Spleen (tissue), 11 donors: ENCODE data around the gene SAP30. TPM values are rescaled to one million over a fixed set of nuclear protein-coding genes. Genes with fewer than 3 reads are reported as not detected.

Experiments used
- DNase-seq: peaks from one replicate; pipeline ENCODE4 v3.0.0-alpha.2; 2020
- H3K27ac ChIP-seq, 8 donors: fragments of 200-600 bp; sonication (generic) in 7 of 8; 1 replicate in 4 of 8; 2 replicates in 4 of 8; pipeline versions ENCODE4 v1.5.0 to v1.8.0; 2016 to 2021; ENCODE audit warnings: inconsistent platforms in 4 of 8, mild to moderate bottlenecking in 4 of 8, moderate library complexity in 1 of 8
- H3K27me3 ChIP-seq, 7 donors: fragments of 200-600 bp; sonication (generic) in 6 of 7; replicated peaks in 1 of 7; 1 replicate in 4 of 7; 2 replicates in 3 of 7; pipeline versions ENCODE4 v1.5.0 to v1.8.0; 2016 to 2021; ENCODE audit warnings: inconsistent platforms in 3 of 7, mild to moderate bottlenecking in 1 of 7
- H3K36me3 ChIP-seq, 6 donors: fragments of 200-600 bp; sonication (generic) in 5 of 6; 1 replicate in 4 of 6; 2 replicates in 2 of 6; pipeline versions ENCODE4 v1.5.0 to v1.8.0; 2016 to 2021; ENCODE audit warnings: inconsistent platforms in 2 of 6
- H3K4me1 ChIP-seq, 6 donors: fragments of 200-600 bp; sonication (generic) in 5 of 6; 1 replicate in 3 of 6; 2 replicates in 3 of 6; pipeline versions ENCODE4 v1.5.0 to v1.8.0; 2016 to 2021; ENCODE audit warnings: inconsistent platforms in 3 of 6
- H3K4me3 ChIP-seq, 8 donors: fragments of 200-600 bp; sonication (generic) in 7 of 8; 1 replicate in 4 of 8; 2 replicates in 4 of 8; pipeline versions ENCODE4 v1.5.0 to v1.8.0; 2016 to 2021; ENCODE audit warnings: inconsistent platforms in 4 of 8, mild to moderate bottlenecking in 4 of 8, moderate library complexity in 2 of 8
- H3K9me3 ChIP-seq, 8 donors: fragments of 200-600 bp; sonication (generic) in 7 of 8; 1 replicate in 4 of 8; 2 replicates in 4 of 8; pipeline versions ENCODE4 v1.5.0 to v1.8.0; 2016 to 2021; ENCODE audit warnings: inconsistent platforms in 4 of 8
- POLR2A ChIP-seq, 3 donors: fragments of 450-650 bp; IDR thresholded peaks; one replicate each; pipeline ENCODE4 v1.5.1; 2017; ENCODE audit warnings: antibody characterized with exemption in 3 of 3, mild to moderate bottlenecking in 1 of 3
- POLR2AphosphoS5 ChIP-seq, 3 donors: sonication (generic); formaldehyde crosslinking; IDR thresholded peaks; one replicate each; pipeline ENCODE4 v1.5.1; 2017; ENCODE audit warnings: antibody characterized with exemption in 3 of 3
- WGBS, 5 donors: extraction: QIAGEN DNeasy Blood & Tissue Kit in 3 of 5; methylation state at CpG; one replicate each; pipeline versions ENCODE4 v1.1.5 to v1.1.7; 2013 to 2018; 5-methylcytosine and 5-hydroxymethylcytosine counted together
- intact Hi-C: fragments of 100-400 bp; cut with DNase I; formaldehyde crosslinking; loops from one replicate; pipeline ENCODE4 v1.15.0; 2023; ENCODE audit warnings: low total_unique reads
- polyA plus RNA-seq, 3 donors: library from polyadenylated mRNA; stranded (reverse); fragments of 200-250 nt; gene quantifications; one replicate each; pipeline ENCODE4 v1.2.1, GENCODE V29; 2013
- total RNA-seq, 7 donors: library from RNA; depleted of rRNA in 3 of 7; stranded (reverse); fragments of >200 nt in 3 of 7; fragmentation: NEBNext Ultra II Directional in 4 of 7; extraction: Animal tissue kit (Norgen Biotek cat#: 25700) in 4 of 7; gene quantifications; one replicate each; pipeline versions ENCODE4 v1.1.0 to v1.2.1, GENCODE V29; 2016 to 2021
- TF ChIP-seq, protein P1 (sequence below), 11 experiments: fragments of 200-600 bp in 7 of 11; fragments of 450-650 bp in 4 of 11; sonication (generic) in 4 of 11; IDR thresholded peaks in 8 of 11; conservative IDR thresholded peaks in 3 of 11; 1 replicate in 7 of 11; 2 replicates in 4 of 11; pipeline versions ENCODE4 v1.4.0 to v1.8.0; 2016 to 2021; ENCODE audit warnings: antibody characterized with exemption in 11 of 11, inconsistent platforms in 4 of 11, mild to moderate bottlenecking in 1 of 11
- donor health status: healthy with polysubstance abuse.
- donor health status: DM: no; HTN: no; CAD: no; lungs with moderate emphysema.
- donor health status: DM: no; HTN: no; CAD: no.
- donor health status: Bipolar disorder and iron deficiency.
- donor health status: healthy.
- donor health status: DM: no; HTN: no; CAD: no.
- donor health status: DM: yes; HTN: yes; CAD: no.

Gene SAP30
- total and polyA plus RNA-seq, 10 donors: 2.7 to 43.2 (median 11.9) TPM

DNA sequence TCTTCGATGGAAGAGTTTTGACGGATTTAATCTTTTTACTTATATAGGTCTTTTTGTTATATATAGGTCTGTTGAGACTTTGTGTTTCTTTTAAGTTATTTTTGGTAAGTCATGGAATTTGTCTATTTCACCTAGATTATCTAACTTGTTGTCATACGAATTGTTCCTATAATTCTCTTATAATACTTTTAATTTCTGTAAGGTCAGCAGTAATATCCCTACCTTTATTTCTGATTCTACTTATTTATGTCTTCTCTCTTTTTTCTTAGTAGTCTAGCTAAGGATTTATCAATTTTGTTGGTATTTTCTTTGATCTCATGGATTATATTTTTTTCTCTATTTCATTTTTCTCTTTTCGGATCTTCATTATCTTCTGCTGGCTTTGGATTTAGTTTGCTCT is 11.6 kb downstream of the SAP30 start:
- 95 to 99% (median 97%) methylated on average over 4 of the region's 4 CpGs for WGBS, 5 donors
- Histone ChIP-seq H3K27me3 (no peaks in the 10 kb centered on the region), H3K4me3 (no peak overlapping the region), H3K4me1 (peaks cover 0 to 9% (median 0%) of the 10 kb centered on the region in 6 donors), H3K36me3 (no peaks in the 10 kb centered on the region), H3K9me3 (no peaks in the 10 kb centered on the region), H3K27ac (no peak overlapping the region)
- DNase-seq: no peak
- intact Hi-C loops: no loop called here
- no peak for TF ChIP-seq POLR2AphosphoS5 (IDR thresholded peaks at IDR 0.05)
- TF ChIP-seq, protein P1, sequence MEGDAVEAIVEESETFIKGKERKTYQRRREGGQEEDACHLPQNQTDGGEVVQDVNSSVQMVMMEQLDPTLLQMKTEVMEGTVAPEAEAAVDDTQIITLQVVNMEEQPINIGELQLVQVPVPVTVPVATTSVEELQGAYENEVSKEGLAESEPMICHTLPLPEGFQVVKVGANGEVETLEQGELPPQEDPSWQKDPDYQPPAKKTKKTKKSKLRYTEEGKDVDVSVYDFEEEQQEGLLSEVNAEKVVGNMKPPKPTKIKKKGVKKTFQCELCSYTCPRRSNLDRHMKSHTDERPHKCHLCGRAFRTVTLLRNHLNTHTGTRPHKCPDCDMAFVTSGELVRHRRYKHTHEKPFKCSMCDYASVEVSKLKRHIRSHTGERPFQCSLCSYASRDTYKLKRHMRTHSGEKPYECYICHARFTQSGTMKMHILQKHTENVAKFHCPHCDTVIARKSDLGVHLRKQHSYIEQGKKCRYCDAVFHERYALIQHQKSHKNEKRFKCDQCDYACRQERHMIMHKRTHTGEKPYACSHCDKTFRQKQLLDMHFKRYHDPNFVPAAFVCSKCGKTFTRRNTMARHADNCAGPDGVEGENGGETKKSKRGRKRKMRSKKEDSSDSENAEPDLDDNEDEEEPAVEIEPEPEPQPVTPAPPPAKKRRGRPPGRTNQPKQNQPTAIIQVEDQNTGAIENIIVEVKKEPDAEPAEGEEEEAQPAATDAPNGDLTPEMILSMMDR (IDR thresholded peaks at IDR 0.05 in 8 of 11, conservative IDR thresholded peaks at IDR 0.05 in 3 of 11): no peak
- no peak for TF ChIP-seq POLR2A (IDR thresholded peaks at IDR 0.05)

DNA sequence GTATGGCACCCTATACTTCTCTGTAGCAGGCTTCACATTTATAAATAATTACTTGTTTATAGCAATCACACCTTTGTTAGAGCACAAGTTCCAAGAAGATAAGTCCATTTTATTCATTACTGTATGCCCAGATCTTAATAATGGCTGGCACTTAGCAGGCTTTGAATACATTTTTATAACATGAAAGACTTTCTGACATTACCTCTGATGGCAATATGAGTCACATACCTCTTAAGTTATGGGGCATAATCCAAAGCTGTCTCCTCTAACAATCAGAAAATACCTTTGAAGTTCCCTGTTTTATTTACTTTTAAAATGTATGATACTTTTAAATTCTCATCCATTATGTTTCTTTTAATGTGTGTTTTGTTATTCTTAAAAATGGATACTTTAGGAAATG is 16.0 kb downstream of the SAP30 start:
- Histone ChIP-seq H3K4me1 (peaks cover 0 to 2% (median 0%) of the 10 kb centered on the region in 6 donors), H3K9me3 (no peaks in the 10 kb centered on the region), H3K27ac (no peak overlapping the region), H3K36me3 (peaks cover 0 to 8% (median 0%) of the 10 kb centered on the region in 6 donors), H3K4me3 (no peak overlapping the region), H3K27me3 (no peaks in the 10 kb centered on the region)
- TF ChIP-seq, protein P1 (IDR thresholded peaks at IDR 0.05 in 8 of 11, conservative IDR thresholded peaks at IDR 0.05 in 3 of 11): no peak
- TF ChIP-seq POLR2A (IDR thresholded peaks at IDR 0.05) (no peak), POLR2AphosphoS5 (IDR thresholded peaks at IDR 0.05) (no peak)
- intact Hi-C loops: no loop called here
- no peak for DNase-seq

DNA sequence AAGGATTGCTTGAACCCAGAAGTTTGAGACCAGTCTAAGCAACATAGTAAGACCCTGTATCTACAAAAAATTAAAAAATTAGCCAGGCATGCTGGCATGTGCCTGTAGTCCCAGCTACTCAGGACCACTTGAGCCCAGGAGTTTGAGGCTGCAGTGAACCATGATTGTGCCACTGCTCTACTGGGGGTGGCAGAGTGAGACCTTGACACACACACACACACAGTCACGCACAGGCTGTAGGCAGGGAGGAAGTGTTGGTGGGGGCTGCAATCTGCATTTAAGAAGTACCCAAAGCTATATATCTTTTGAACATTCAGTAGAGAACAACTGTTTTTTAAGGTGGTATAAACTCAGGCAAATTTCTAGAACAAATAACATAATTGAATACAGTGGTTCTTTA is 20.9 kb downstream of the SAP30 start:
- no peaks in the 10 kb centered on the region for H3K27me3 ChIP-seq
- H3K4me3 ChIP-seq: no peak overlapping the region
- H3K36me3 ChIP-seq: peaks cover 0 to 31% (median 0%) of the 10 kb centered on the region in 6 donors
- H3K4me1 ChIP-seq: no peaks in the 10 kb centered on the region
- TF ChIP-seq POLR2AphosphoS5 (IDR thresholded peaks at IDR 0.05) (no peak), POLR2A (IDR thresholded peaks at IDR 0.05) (no peak)
- TF ChIP-seq, protein P1 (IDR thresholded peaks at IDR 0.05 in 8 of 11, conservative IDR thresholded peaks at IDR 0.05 in 3 of 11): no peak
- 75 to 95% (median 83%) methylated on average over 1 of the region's 1 CpG for WGBS, 5 donors
- no peak overlapping the region for H3K27ac ChIP-seq
- no peak for DNase-seq
- H3K9me3 ChIP-seq: no peaks in the 10 kb centered on the region
- intact Hi-C loops: no loop called here

DNA sequence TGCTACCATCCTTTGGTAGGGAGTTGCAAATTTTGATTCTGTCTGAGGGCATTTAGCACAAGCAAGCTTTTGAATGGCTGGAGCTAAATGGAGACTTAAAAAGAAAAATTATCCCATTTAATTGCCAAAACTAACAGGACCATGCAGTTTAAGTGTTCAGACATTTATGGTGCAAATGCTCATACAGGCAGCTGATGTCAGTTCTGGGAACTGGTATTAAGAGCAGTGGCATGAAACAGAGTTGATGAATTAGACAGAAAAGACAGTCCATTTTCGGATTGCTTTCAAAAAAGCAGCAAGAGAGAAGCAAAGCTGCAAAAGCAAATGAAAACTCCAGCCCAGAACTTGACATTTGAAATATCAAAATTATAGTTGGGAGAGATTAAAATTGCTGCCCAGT is 26.9 kb downstream of the SAP30 start:
- H3K4me3 ChIP-seq: no peak overlapping the region
- no peaks in the 10 kb centered on the region for H3K27me3 ChIP-seq
- H3K36me3 ChIP-seq: peaks cover 0 to 17% (median 0%) of the 10 kb centered on the region in 6 donors
- no peaks in the 10 kb centered on the region for H3K9me3 ChIP-seq
- no peaks in the 10 kb centered on the region for H3K4me1 ChIP-seq
- no peak overlapping the region for H3K27ac ChIP-seq
- TF ChIP-seq POLR2A (IDR thresholded peaks at IDR 0.05): no peak
- TF ChIP-seq POLR2AphosphoS5 (IDR thresholded peaks at IDR 0.05): no peak
- TF ChIP-seq, protein P1 (IDR thresholded peaks at IDR 0.05 in 8 of 11, conservative IDR thresholded peaks at IDR 0.05 in 3 of 11): no peak
- WGBS, 5 donors: 71 to 89% (median 74%) methylated on average over 1 of the region's 1 CpG
- no peak for DNase-seq
- intact Hi-C loops: no loop called here
